ENCODE data around the gene KCNG2.

KCNG2 gene

DNA sequence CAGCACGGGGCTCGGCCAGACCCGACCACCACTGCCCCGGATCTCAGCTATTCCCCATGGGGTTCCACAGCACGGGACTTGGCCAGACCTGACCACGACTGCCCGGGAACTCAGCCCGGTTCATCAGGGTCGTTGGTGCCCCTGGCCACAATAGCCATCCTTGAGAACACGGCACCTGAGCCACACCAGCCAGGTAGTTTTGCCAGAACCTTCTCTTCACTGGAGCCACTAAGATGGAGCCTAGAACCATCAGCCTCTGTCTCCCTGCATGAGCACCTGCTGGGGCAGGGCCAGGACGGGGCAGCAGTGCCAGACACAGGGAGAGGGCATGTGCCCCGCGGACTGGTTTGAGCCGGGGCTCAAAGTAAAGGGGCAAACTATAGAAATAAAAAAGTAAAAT is 11.4 kb upstream of the KCNG2 start:
- no peak for DNase-seq

DNA sequence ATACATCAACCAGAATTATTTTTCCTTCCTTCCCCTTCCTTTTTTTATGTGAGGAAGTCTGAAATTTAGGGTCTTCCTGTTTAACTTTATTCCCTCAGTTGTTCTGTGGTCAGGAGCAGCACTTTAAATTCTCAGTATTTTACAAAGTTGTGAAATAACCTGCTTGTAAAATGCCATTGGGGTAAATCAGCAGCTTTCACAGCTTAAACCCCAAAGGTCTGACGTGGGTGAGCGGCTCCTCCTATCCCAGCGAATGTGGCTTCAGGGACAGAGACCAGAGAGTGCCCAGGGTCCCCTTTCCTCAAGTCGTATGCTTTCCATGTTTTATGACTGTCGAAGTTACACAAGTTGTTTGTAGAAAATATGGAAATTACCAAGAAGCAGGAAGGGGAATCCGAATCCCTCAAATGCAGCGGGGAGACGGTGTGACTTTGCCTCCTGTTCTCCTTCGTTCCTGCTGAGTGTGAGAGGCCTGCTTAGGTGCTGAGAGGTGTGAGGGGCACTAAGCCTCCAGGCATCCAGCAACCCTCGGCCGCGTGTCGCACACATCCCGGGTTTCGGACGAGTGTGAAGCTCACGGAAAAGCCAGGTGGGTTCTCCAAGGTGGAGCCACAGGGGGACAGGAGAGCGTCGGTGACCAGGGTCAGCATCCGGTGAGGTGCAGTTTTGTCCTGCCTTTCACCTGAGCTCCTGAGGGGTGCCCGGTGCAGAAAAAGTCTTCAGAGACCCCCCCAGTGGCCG is 10.8 kb upstream of the KCNG2 start:
- no peak for DNase-seq

DNA sequence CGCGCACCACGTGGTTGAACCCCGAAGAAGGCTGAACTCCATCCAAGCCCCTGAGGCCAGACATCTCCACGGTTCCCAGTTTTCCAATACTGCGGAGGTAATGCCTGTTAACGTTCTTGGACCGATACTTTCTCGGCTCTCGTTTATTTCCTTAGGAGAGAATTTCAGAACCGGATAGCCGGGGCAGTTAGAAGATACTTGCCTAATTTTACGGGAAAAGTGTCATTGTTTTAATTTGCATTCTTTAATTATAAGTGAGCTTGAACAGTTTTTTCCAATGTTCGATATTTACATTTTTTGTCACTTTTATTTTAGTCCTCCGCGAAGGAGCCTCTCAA is 10.2 kb upstream of the KCNG2 start:
- DNase-seq = no peak

DNA sequence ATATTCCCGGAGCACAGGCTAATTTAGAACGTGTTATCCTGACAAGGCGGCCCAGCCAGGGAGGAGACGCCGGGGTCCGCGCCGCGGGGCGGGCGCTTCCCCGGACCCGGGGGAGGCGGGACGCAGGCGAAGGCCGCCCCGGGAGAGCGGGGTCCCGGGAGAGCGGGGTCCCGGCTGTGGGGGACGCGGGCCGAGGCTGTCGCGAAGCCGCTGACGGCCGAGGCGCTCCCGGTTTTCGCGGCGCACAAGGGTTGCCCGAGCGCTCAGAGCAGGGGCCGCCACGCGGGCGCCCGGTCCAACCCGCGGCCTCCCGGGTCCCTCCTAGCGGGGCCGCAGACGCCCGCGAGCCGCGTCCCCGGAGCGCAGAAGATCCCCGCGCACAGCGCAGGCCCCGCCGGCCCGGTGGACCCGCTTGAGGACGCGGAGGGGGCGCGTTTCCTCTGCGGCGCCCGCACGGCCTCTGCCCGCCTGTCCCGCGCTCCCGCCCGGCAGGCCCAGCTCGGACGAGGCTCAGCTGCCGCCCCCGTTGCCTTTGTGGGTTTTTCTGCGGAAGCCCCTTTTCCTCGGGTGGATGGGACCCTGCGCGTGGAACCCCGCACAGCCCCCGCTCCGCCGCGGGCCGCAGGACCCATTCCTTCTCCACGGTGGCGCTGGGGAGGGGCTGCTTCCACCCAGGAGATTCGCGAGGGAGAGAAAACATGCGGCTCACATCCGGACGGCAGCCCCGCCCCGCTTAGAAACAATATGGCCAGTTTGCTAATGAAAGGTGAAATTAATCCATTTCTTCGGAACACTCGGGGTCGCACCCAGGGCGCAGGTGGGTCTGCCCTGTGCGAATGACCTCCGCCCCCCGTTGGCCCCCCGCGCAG is 9.6 kb upstream of the KCNG2 start:
- DNase-seq = no peak

DNA sequence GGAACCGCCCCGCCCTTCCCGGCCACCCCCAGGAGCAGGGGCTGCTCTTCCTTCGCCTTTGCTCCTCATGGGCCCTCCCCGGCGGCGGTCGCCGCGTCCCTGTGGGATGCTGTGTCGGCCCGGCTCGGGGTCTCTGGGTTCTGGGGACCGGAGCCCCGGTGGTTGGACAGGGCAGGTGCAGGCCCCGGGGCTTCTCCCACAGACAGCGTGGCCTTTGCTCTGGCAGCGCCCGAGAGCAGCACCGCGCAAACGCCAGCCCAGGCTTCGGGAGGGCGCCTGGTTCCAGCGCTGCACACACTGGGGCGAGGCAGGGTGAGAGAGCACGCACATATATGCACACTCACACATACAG is 9.0 kb upstream of the KCNG2 start:
- no peak for DNase-seq

GRCh38 chr18:79789091-79789891 is 8.4 kb upstream of the KCNG2 start:
- no peak for DNase-seq

DNA sequence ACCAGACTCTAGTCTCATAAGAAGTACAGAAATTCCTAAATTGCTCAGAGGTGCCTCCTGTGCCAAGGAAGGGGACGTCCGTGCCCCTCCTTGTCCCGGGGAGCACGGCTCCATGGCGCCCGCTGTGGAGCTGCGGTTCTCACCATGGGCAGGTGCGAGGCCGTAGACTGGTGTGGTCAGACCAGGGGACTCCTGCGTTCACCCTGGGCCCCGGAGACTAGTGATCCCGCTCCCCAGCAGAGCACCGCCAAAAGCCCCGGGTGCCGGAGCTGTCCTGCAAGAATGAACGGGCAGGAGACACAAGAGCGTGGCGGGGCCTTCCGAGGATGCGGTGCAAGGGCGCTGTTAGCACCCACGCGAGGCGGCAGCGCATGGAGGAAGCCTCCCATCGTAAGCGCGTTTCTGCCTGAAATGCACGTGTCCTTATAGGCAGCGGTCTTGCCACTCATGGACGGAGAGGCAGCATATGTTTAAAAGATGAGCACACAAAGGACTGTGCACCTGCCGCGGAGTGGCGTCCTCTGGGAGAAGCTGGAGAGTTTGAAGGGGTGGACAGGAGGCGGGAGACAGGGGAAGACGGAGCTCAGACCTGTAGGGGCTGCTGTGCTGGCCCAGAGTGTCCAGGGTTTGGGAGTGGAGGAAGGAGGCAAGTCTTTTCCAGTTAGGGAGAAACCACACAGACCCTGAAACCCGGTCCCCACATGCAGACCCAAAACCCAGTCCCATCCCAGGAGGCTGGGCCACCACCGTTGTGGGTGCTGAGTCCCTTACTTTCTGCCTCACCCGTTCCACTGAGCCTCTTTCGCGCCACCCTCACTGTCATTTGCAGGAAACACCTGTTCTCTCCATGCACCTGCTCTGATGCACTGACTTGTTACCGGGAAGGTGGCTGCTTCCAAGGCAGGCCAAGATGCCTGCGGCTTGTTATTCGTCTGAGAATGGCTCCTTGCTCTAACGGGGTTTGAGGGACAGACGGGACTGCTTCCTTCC is 7.5 kb upstream of the KCNG2 start:
- no peak for DNase-seq

DNA sequence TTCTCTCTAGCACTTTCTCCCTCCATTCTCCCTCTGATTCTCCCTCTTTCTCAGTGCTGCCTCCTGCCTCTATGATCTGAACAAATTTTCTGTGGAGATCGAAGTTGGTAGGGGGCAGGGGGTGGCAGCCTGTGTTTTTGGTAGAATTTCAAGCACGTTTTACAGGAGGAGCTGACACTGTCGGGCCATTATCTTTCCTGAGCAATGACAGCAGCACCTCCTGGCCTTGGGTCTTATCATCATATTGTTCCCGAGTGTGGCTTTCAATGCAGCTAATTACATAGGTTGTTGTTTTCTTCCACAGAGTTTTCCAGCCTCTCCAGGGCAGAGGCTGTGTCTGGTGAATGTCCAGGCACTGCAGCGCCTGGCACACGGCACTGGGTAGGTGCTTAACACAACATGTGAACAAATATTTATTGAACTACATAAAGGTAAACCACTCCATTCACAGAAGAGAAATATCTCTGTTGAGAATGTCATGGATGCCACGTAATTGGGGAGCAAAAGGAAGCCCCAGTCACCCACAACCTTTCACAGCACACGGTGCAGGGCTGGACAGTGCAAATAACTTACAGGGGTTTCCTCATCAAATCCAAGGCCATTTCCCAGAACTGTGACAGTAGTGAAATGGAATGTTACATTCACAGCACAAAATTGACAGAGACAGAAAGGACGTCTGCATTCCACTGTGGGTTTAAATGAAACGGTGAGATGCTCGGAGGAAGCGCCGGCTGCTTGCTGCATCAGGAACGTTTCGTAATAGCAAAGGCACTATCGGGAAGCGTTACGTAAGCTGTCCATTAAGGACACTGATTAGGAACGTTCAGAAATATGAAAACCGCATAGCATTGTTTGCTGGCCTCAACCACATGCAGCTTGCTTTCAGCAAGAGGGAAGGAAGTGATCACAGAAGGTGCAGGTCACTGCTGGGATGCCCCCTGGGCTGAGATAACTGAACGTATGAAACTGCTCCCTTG is 6.5 kb upstream of the KCNG2 start:
- DNase-seq = no peak

DNA sequence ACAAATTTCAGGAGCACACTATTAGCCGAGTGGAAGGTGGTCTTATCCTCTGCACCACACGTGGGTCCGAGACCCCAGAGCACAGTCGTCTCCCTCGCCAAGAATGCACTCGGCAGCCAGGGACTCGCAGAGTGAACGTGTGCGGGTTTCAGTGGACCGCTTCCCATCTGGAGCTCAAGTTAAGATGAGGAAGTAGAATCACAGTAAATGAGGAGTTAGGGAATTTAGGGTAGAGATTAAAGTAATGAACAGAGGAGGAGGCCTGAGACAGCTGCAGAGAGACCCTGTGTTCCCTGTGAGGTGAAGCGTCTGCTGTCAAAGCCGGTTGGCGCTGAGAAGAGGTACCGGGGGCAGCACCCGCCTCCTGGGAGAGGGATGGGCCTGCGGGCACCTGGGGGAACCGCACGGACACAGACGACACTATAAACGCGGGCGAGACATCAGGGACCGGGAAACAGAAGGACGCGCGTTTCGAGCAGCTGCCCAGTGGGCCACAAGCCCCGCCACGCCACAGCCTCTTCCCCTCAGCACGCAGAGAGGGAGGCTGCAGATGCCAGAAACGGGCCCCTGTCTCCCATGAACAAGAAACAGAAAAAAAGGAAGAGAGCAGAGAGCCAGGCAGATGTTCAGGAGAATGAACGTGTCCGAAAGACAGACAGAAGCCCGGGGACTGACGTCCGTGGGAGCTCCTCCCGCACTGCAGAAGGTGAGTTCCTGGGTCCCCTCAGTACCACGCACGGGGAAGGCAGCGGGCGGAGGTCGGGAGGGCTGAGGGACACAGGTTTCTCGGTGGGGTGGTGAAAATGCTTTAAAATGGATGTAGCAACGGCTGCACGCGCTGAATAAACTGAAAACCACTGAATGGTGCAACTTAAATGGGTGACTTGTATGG is 5.4 kb upstream of the KCNG2 start:
- DNase-seq = no peak

DNA sequence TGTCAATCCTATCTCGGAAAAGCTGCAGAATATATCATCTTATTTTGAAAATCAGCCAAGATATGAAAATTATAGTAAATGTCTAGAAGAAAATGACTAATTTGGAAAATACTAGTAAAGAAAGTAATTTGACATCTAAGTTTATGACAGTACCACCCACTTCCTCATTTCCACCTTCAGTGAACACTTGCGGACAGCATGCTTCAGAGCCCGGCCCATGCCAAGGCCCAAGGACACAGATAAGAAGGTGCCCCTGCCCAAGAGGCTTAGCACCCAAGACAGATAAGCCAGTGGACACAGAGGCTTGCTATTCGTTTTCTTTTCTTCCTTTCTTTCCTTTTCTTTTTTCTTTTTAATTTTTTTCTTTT is 4.8 kb upstream of the KCNG2 start:
- DNase-seq = no peak

DNA sequence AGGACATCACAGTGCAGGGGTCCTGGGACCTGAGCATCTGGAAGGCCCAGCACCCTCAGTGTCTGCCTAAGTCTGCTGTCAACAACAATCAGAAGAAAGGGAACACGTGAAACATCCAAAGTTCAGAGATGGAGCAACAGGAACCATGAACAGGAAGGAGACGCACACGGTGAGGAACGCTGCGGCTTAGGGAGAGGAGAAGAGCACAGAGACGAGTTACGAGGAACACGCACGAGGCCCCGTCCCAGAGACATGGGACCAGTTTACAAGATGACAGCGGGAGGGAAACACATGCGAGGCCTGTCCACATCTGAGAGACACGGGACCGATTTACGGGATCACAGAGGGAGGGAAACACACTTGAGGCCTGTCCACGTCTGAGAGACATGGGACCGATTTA is 2.9 kb upstream of the KCNG2 start:
- no peak for DNase-seq

DNA sequence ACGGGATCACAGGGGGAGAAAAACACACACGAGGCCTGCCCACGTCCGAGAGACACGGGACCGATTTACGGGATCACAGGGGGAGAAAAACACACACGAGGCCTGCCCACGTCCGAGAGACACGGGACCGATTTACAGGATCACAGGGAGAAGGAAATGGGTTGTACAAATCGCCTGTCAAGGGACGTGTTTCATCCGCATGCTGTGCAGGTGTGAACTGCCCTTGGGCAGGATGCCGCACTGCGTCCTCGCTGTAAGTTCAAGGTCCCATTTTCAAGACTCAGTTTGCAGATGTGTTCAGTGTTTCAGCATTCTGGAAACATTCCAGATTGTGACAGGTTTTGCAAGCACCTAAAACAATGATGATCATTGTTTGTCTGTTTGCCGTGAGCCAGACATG is 2.3 kb upstream of the KCNG2 start:
- DNase-seq = no peak

- no peak for DNase-seq
Observed at GRCh38 chr18:79796016-79796415, 1.7 kb upstream of the KCNG2 start.

DNA sequence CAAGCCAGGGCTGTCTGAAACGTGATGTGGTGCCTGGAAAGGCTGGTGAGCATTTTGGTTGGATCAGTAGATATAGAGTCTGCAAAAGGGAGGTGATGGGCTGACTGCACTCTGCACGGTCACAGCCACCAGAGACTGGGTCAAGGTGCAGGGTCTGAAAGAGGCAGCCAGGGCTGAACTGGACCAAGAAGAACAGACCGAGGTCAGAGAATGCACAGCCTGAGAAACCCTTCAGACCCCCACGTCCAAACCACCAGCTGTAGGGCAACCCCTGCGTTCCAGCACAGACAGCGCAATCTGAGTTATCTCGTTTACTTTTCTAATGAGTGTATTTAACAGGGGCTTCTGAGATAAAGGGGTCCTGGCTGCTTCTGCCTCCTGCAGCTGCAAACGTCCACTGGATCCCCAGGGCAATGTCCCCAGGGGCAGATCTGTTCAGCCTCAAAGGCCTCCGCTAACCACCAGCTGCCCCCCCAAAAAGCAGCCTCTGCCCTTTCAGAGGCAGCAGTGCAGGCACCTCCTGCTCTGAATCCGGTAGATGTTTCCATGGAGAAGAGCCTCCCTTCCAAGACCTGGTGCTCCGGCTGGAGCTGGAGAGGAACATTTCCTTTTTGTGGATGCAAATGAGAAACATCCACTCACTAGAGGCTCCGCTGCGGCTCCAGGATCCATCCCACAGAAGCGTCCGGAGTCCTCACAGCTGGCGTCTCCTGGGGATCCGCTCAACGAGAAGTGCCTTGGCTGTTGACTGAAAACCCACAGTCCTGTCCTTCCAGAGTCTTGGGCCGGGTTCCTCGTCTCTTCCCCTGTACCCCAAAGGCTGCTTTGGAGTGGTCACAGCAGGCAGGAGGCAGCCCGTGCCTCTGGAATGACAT is 970 bp upstream of the KCNG2 start:
- no peak for DNase-seq

DNA sequence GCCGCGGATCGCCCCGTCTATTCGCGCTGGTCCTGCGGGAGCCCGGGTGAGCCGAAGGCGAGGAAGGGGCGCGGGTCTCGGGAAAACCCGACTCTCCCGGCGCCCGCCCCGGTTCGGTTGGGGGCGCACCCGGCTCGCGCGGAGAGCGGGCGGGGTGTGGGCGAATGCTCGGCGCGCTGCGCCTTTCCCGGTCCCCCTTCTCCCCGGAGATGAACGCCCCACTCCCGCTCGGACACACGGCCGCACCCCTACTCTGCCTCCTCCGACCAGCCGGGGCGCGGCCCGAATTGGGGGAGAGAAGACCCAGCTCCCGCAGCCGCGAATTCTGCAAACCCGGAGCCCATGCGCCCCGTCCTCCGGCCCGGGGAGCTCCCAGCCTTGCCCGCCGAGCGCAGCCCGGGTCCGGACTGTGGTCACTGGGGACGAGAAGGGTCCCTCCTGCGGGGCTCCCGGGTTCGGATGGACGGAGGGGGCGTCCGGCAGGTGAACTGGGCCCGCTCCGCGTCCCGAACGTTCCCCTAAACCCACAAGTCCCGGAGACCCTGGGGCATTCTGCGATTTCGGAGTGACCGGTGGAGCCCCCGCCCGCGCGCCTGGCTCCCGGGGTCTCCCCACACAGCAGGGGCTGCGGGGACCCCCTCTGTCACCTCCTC is 734 bp downstream of the KCNG2 start:
- DNase-seq = no peak

- no peak for DNase-seq
Observed at GRCh38 chr18:79798999-79799370, 1.2 kb downstream of the KCNG2 start.

GRCh38 chr18:79799619-79800370 is 2.1 kb downstream of the KCNG2 start:
- no peak for DNase-seq
